ENCODE results near the gene BEST1.

Gene BEST1

DNA sequence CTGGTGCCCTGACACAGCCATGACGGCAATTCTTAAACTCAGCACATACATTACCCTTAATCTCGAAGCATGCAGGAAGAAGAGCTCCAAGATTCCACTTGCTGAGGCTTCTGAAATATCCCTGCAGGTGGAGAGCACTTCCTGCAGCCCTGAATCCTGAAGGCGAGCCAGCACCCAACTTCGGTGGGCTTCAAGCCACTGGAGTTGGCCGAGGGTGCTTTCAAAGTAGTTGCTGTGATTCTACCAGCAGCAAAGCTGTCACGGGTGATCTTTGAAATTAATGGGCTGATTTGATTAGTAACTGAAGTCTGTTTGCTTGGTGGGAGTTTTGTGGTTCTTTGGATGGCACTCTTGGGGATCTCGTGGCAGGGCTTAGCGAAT lies 26.3 kb downstream of the BEST1 start:
- in situ Hi-C loops (cut with MboI; ENCODE audit: low sequenced_read_pairs, unreplicated experiment): no loop called here
- TF ChIP-seq, protein P1, sequence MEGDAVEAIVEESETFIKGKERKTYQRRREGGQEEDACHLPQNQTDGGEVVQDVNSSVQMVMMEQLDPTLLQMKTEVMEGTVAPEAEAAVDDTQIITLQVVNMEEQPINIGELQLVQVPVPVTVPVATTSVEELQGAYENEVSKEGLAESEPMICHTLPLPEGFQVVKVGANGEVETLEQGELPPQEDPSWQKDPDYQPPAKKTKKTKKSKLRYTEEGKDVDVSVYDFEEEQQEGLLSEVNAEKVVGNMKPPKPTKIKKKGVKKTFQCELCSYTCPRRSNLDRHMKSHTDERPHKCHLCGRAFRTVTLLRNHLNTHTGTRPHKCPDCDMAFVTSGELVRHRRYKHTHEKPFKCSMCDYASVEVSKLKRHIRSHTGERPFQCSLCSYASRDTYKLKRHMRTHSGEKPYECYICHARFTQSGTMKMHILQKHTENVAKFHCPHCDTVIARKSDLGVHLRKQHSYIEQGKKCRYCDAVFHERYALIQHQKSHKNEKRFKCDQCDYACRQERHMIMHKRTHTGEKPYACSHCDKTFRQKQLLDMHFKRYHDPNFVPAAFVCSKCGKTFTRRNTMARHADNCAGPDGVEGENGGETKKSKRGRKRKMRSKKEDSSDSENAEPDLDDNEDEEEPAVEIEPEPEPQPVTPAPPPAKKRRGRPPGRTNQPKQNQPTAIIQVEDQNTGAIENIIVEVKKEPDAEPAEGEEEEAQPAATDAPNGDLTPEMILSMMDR (IDR thresholded peaks at IDR 0.05; ENCODE audit: borderline replicate concordance, control extremely low read depth, extremely low read depth, insufficient read depth, missing control alignments): no peak
- no peak for DNase-seq (ENCODE audit: low spot score)

DNA sequence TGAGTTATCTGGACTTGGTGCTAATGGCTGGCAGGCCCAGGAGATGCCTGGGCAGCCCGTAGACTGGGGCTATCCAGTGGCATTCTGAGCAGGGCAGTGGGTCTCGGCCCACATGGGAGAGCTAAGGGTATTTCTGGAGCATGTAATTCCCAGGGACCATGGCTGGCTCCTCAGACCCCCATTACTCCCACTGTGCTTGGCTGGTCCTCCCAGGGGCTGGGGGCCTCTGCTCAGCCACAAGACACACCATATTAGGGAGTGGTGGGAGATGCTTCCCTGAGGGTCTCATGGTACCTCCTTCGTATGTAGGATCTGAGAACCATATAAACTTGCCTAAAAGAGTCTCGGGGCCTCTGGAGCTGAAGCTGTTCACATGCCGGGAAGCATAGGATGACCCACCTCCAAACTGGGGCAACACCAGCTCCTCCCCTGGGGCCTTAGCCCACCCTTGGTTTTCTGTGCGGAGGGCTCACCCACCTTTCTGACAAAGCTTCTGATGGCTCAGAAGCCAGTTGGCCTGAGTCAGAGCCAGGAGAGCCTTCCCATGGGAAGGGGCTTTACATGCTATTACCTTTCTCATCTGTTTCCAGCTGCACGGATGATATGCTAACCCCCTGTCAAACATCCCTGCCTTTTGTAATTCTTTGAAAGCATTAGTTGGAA lies 26.8 kb downstream of the BEST1 start:
- in situ Hi-C loops (cut with MboI; ENCODE audit: low sequenced_read_pairs, unreplicated experiment): no loop called here
- TF ChIP-seq, protein P1 (IDR thresholded peaks at IDR 0.05; ENCODE audit: borderline replicate concordance, control extremely low read depth, extremely low read depth, insufficient read depth, missing control alignments): no peak
- no peak for DNase-seq (ENCODE audit: low spot score)

GRCh38 chr11:61978703-61979661 lies 28.8 kb downstream of the BEST1 start:
- TF ChIP-seq, protein P1 (IDR thresholded peaks at IDR 0.05; ENCODE audit: borderline replicate concordance, control extremely low read depth, extremely low read depth, insufficient read depth, missing control alignments): no peak
- no peak for DNase-seq (ENCODE audit: low spot score)
- in situ Hi-C loops (cut with MboI; ENCODE audit: low sequenced_read_pairs, unreplicated experiment): no loop called here

- DNase-seq (ENCODE audit: low spot score): no peak
- TF ChIP-seq, protein P1 (IDR thresholded peaks at IDR 0.05; ENCODE audit: borderline replicate concordance, control extremely low read depth, extremely low read depth, insufficient read depth, missing control alignments): no peak
- in situ Hi-C loops (cut with MboI; ENCODE audit: low sequenced_read_pairs, unreplicated experiment): no loop called here
These were observed 30.8 kb downstream of the BEST1 start for GRCh38 chr11:61980783-61981541.

DNA sequence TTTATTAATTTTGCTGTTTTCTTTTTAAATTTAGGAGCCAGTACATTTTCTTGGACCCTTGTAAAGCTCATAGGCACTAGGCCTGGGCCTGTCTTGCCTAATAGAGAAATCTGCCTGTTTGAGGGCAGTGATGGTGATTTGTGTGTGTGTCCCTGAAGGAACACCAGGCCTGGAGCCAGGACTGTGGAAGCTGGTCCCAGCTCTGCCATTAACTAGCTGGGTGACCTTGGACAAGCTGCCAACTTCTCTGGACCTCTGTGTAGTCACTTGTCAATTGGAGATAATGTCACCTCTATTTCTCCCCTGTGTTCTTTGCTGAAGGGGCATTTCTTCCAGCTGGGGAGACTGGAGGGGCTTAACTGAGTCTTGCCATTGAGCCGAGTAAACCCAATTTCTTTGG lies 33.3 kb downstream of the BEST1 start:
- in situ Hi-C loops (cut with MboI; ENCODE audit: low sequenced_read_pairs, unreplicated experiment): no loop called here
- no peak for DNase-seq (ENCODE audit: low spot score)
- TF ChIP-seq, protein P1 (IDR thresholded peaks at IDR 0.05; ENCODE audit: borderline replicate concordance, control extremely low read depth, extremely low read depth, insufficient read depth, missing control alignments): no peak

GRCh38 chr11:61985869-61986268 lies 35.7 kb downstream of the BEST1 start:
- TF ChIP-seq, protein P1 (IDR thresholded peaks at IDR 0.05; ENCODE audit: borderline replicate concordance, control extremely low read depth, extremely low read depth, insufficient read depth, missing control alignments): no peak
- in situ Hi-C loops (cut with MboI; ENCODE audit: low sequenced_read_pairs, unreplicated experiment): no loop called here
- DNase-seq (ENCODE audit: low spot score): no peak

Data from GM13976 (cell line).